H9 (cell line): Measurements from ENCODE around the gene SMAD6. TPM values are rescaled to one million over a fixed set of nuclear protein-coding genes. Genes with fewer than 3 reads are reported as not detected.

ENCODE experiments used
- DNase-seq: peaks from one replicate; pipeline ENCODE4 v3.0.0-alpha.2; 2017
- H2AFZ ChIP-seq: one replicate; pipeline ENCODE4 v1.6.1; 2013; ENCODE audit warnings: mild to moderate bottlenecking, low read length, control low read depth, moderate library complexity
- H2AK5ac ChIP-seq: 2 replicates; pipeline ENCODE4 v1.6.1; 2013; ENCODE audit warnings: low read length, control low read depth, mixed read lengths; ENCODE audit not compliant: insufficient read length
- H2BK120ac ChIP-seq: one replicate; pipeline ENCODE4 v1.6.1; 2013; ENCODE audit warnings: low read depth, mild to moderate bottlenecking, low read length, control low read depth, inconsistent platforms; ENCODE audit not compliant: poor library complexity, severe bottlenecking
- H2BK12ac ChIP-seq: 2 replicates; pipeline ENCODE4 v1.6.1; 2013; ENCODE audit warnings: low read length, control low read depth, mixed read lengths, low read depth; ENCODE audit not compliant: insufficient read length
- H2BK15ac ChIP-seq: 2 replicates; pipeline ENCODE4 v1.6.1; 2013; ENCODE audit warnings: low read depth, low read length, control low read depth
- H2BK20ac ChIP-seq: one replicate; pipeline ENCODE4 v1.6.1; 2013; ENCODE audit warnings: low read depth, mild to moderate bottlenecking, low read length, control low read depth, inconsistent platforms; ENCODE audit not compliant: poor library complexity, severe bottlenecking
- H2BK5ac ChIP-seq: 2 replicates; pipeline ENCODE4 v1.6.1; 2013; ENCODE audit warnings: low read length, control low read depth, mixed read lengths; ENCODE audit not compliant: insufficient read length
- H3K14ac ChIP-seq: 2 replicates; pipeline ENCODE4 v1.6.1; 2013; ENCODE audit warnings: low read length, control low read depth; ENCODE audit not compliant: insufficient read depth
- H3K18ac ChIP-seq: 2 replicates; pipeline ENCODE4 v1.6.1; 2013; ENCODE audit warnings: low read depth, mild to moderate bottlenecking, mixed read lengths, low read length, control low read depth; ENCODE audit not compliant: insufficient read length
- H3K23ac ChIP-seq: 2 replicates; pipeline ENCODE4 v1.6.1; 2013; ENCODE audit warnings: low read length, control low read depth, mixed read lengths, low read depth; ENCODE audit not compliant: insufficient read length
- H3K23me2 ChIP-seq: 2 replicates; pipeline ENCODE4 v1.6.1; 2013; ENCODE audit warnings: low read depth, mild to moderate bottlenecking, mixed read lengths, low read length, control low read depth; ENCODE audit not compliant: insufficient read length, poor library complexity, severe bottlenecking
- H3K27ac ChIP-seq: 2 replicates; pipeline ENCODE4 v1.5.1; 2013; ENCODE audit warnings: low read length, control low read depth, mixed read lengths, low read depth; ENCODE audit not compliant: insufficient read length
- H3K27me3 ChIP-seq: 2 replicates; pipeline ENCODE4 v1.6.1; 2013; ENCODE audit warnings: low read length, control low read depth, inconsistent platforms; ENCODE audit not compliant: insufficient read depth
- H3K4ac ChIP-seq: 2 replicates; pipeline ENCODE4 v1.6.1; 2013; ENCODE audit warnings: low read depth, mild to moderate bottlenecking, control low read depth, inconsistent platforms, low read length, moderate library complexity
- H3K4me1 ChIP-seq: 2 replicates; pipeline ENCODE4 v1.6.1; 2013; ENCODE audit warnings: low read length, control low read depth, inconsistent platforms; ENCODE audit not compliant: insufficient read depth
- H3K4me2 ChIP-seq: 2 replicates; pipeline ENCODE4 v1.6.1; 2013; ENCODE audit warnings: low read length, control low read depth, mixed read lengths; ENCODE audit not compliant: insufficient read length, insufficient read depth
- H3K56ac ChIP-seq: 2 replicates; pipeline ENCODE4 v1.6.1; 2013; ENCODE audit warnings: low read depth, mild to moderate bottlenecking, mixed read lengths, low read length, control low read depth; ENCODE audit not compliant: insufficient read length
- H3K79me1 ChIP-seq: 2 replicates; pipeline ENCODE4 v1.6.1; 2013; ENCODE audit warnings: low read depth, mild to moderate bottlenecking, moderate library complexity, low read length, control low read depth, inconsistent platforms; ENCODE audit not compliant: insufficient read depth, poor library complexity, severe bottlenecking
- H3K79me2 ChIP-seq: 2 replicates; pipeline ENCODE4 v1.6.1; 2013; ENCODE audit warnings: low read length, control low read depth, inconsistent platforms; ENCODE audit not compliant: insufficient read depth
- H3K9ac ChIP-seq: 2 replicates; pipeline ENCODE4 v1.6.1; 2013; ENCODE audit warnings: low read length, control low read depth, mixed read lengths; ENCODE audit not compliant: insufficient read length; ENCODE audit errors: extremely low read depth
- H3K9me3 ChIP-seq: one replicate; pipeline ENCODE4 v1.6.1; 2013; ENCODE audit warnings: low read depth, low read length, inconsistent platforms; ENCODE audit not compliant: control insufficient read depth
- H3T11ph ChIP-seq: one replicate; pipeline ENCODE4 v1.6.1; 2013; ENCODE audit warnings: mild to moderate bottlenecking, low read length, control low read depth, inconsistent platforms
- H4K20me1 ChIP-seq: one replicate; pipeline ENCODE4 v1.6.1; 2013; ENCODE audit not compliant: control insufficient read depth, insufficient read length, insufficient read depth
- H4K5ac ChIP-seq: 2 replicates; pipeline ENCODE4 v1.6.1; 2013; ENCODE audit warnings: low read depth, mild to moderate bottlenecking, mixed read lengths, low read length, control low read depth; ENCODE audit not compliant: insufficient read length
- H4K8ac ChIP-seq: replicated peaks from 2 replicates; pipeline ENCODE4 v1.6.1; 2013; ENCODE audit warnings: low read length, control low read depth, mixed read lengths, low read depth; ENCODE audit not compliant: insufficient read length
- H4K91ac ChIP-seq: 2 replicates; pipeline ENCODE4 v1.6.1; 2013; ENCODE audit warnings: low read depth, mild to moderate bottlenecking, moderate library complexity, mixed read lengths, low read length, control low read depth; ENCODE audit not compliant: insufficient read length
- H3K27ac Mint-ChIP-seq, 3 experiments: 2 replicates in 2 of 3; 3 replicates in 1 of 3; pipeline ENCODE4 v1.8.0; 2020 to 2021; ENCODE audit warnings: mixed read lengths in 3 of 3, mild to moderate bottlenecking in 1 of 3, moderate library complexity in 1 of 3
- H3K27me3 Mint-ChIP-seq: 2 replicates; pipeline ENCODE4 v1.8.0; 2021; ENCODE audit warnings: low read depth, mild to moderate bottlenecking, moderate library complexity, mixed read lengths
- H3K36me3 Mint-ChIP-seq, 3 experiments: 2 replicates in 2 of 3; 3 replicates in 1 of 3; pipeline ENCODE4 v1.8.0; 2020 to 2021; ENCODE audit warnings: low read depth in 3 of 3, mixed read lengths in 3 of 3; ENCODE audit not compliant: insufficient read depth in 1 of 3
- H3K4me1 Mint-ChIP-seq, 2 experiments: 2 replicates each; pipeline ENCODE4 v1.8.0; 2020; ENCODE audit warnings: mixed read lengths in 2 of 2
- H3K4me3 Mint-ChIP-seq, 2 experiments: 2 replicates in 1 of 2; 3 replicates in 1 of 2; pipeline ENCODE4 v1.8.0; 2020 to 2021; ENCODE audit warnings: mild to moderate bottlenecking in 2 of 2, mixed read lengths in 2 of 2, moderate library complexity in 1 of 2
- H3K9me3 Mint-ChIP-seq, 2 experiments: 2 replicates in 1 of 2; 3 replicates in 1 of 2; pipeline ENCODE4 v1.8.0; 2020; ENCODE audit warnings: mild to moderate bottlenecking in 2 of 2, mixed read lengths in 2 of 2, moderate library complexity in 1 of 2
- WGBS: extraction: QIAGEN DNeasy Blood & Tissue Kit; methylation state at CpG from one replicate; pipeline ENCODE4 v1.1.7; 2013; ENCODE audit warnings: missing lambda C conversion rate, low lambda C conversion rate, mixed read lengths; ENCODE audit not compliant: insufficient read length; ENCODE audit errors: extremely low coverage; 5-methylcytosine and 5-hydroxymethylcytosine counted together
- total RNA-seq: library from RNA; stranded (reverse); gene quantifications from 2 replicates; pipeline ENCODE4 v1.2.1, GENCODE V29; 2021
- TF ChIP-seq, protein P1 (sequence below): fragments of 200-600 bp; sonication (generic); conservative IDR thresholded peaks from 3 replicates; pipeline ENCODE4 v1.8.0; 2021; ENCODE audit warnings: antibody characterized with exemption, mild to moderate bottlenecking

Gene SMAD6
- total RNA-seq, 1 experiment from 2014 or later, result 6.0 TPM

DNA sequence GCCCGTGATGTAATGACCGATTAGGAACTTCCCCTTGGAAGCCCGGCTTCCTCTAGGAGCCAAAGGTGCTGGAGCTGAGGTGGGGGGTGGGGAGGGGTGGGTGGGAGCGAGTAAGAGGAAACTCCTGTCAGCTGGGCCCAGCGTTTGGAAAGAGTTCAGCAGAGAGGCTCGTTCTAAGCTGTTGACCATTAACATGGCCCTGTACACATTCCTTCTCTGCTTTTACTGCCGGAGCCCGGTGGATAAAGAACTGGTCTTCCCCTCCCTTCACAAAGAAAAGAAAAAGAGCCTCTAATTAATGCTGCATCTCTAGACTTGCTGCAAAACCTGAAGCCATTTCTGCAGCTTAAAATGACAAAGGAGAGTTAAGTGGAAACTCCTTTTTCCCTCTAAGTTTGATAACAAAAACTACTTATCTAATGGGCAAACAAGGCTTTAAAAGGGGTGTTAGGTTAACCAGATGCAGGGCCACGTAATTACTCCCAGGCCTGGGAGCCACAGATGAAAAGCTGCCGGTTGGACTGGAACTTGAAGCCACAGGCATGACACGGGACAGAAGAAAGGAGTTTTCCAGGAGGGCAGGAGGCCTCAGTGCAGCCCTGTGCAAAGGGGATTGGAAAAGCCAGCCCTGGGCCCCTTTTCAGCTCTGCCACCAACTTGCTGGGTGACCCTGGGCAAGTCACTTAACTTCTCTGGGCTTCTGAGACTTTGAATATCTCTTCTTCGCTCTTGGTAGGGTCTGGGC, 71.3 kb downstream of the SMAD6 start:
- no peak overlapping the region; a peak in 1 of 5 replicates for H3K4me3 Mint-ChIP-seq

More for the DNA sequence above, 71.3 kb downstream of the SMAD6 start:
- peaks cover 5% of the 10 kb centered on the region; the same call in 1 of the 2 replicates for H3K4me1 ChIP-seq
- no peaks in the 10 kb centered on the region for H3K9me3 Mint-ChIP-seq
- no peak overlapping the region for H4K5ac ChIP-seq
- H3K27me3 Mint-ChIP-seq, result no peaks in the 10 kb centered on the region
- H3K79me1 ChIP-seq, result no peaks in the 10 kb centered on the region
- no CpG with 5 or more reads among the region's 12 CpGs for WGBS
- no peak overlapping the region for H3T11ph ChIP-seq
- no peak for DNase-seq
- no peak overlapping the region for H3K23ac ChIP-seq
- no peak overlapping the region for H2AK5ac ChIP-seq
- no peak overlapping the region for H2BK15ac ChIP-seq
- no peak overlapping the region for H3K56ac ChIP-seq
- no peak overlapping the region for H2BK20ac ChIP-seq
- no peak overlapping the region for H4K8ac ChIP-seq
- H3K27me3 ChIP-seq, result no peaks in the 10 kb centered on the region
- H3K23me2 ChIP-seq, result no peaks in the 10 kb centered on the region
- H2AFZ ChIP-seq, result no peak overlapping the region
- no peak overlapping the region for H3K14ac ChIP-seq
- peak overlapping the region; percentile 77 to 92 (median 84); a peak in 4 of 7 replicates for H3K27ac Mint-ChIP-seq
- H3K9ac ChIP-seq, result no peak overlapping the region
- H4K91ac ChIP-seq, result no peak overlapping the region
- no peaks in the 10 kb centered on the region for H3K79me2 ChIP-seq
- H3K4ac ChIP-seq, result no peak overlapping the region; the same call in 1 of the 2 replicates
- no peak overlapping the region for H3K4me2 ChIP-seq
- no peak overlapping the region for H2BK120ac ChIP-seq
- H2BK12ac ChIP-seq, result no peak overlapping the region
- H3K27ac ChIP-seq, result no peak overlapping the region
- no peak overlapping the region for H2BK5ac ChIP-seq
- peaks cover 51 to 65% of the 10 kb centered on the region in 2 experiments for H3K4me1 Mint-ChIP-seq
- no peaks in the 10 kb centered on the region for H3K36me3 Mint-ChIP-seq
- TF ChIP-seq, protein P1, sequence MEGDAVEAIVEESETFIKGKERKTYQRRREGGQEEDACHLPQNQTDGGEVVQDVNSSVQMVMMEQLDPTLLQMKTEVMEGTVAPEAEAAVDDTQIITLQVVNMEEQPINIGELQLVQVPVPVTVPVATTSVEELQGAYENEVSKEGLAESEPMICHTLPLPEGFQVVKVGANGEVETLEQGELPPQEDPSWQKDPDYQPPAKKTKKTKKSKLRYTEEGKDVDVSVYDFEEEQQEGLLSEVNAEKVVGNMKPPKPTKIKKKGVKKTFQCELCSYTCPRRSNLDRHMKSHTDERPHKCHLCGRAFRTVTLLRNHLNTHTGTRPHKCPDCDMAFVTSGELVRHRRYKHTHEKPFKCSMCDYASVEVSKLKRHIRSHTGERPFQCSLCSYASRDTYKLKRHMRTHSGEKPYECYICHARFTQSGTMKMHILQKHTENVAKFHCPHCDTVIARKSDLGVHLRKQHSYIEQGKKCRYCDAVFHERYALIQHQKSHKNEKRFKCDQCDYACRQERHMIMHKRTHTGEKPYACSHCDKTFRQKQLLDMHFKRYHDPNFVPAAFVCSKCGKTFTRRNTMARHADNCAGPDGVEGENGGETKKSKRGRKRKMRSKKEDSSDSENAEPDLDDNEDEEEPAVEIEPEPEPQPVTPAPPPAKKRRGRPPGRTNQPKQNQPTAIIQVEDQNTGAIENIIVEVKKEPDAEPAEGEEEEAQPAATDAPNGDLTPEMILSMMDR, result no peak
- H4K20me1 ChIP-seq, result no peaks in the 10 kb centered on the region
- H3K9me3 ChIP-seq, result no peaks in the 10 kb centered on the region
- no peak overlapping the region for H3K18ac ChIP-seq
